GM12892 (cell line): ENCODE results near the gene GCC1.
"Not testable (repeated sequence)": the region's sequence is repeated elsewhere in the genome, so short reads cannot be mapped to it uniquely, and the experiment has no call there.

ENCODE experiments used
- DNase-seq: peaks from one replicate; pipeline ENCODE4 v3.0.0; 2011; ENCODE audit not compliant: insufficient read length
- FAIRE-seq: peaks from 2 replicates; lab custom pipeline; 2011; peaks lifted over from hg19 to GRCh38; lab: Jason Lieb, UNC
- POLR2A ChIP-seq: IDR thresholded peaks from 2 replicates; pipeline ENCODE4 v1.6.1; 2011; ENCODE audit warnings: low read depth, low read length, control low read depth
- POLR2AphosphoS5 ChIP-seq: IDR thresholded peaks from 2 replicates; pipeline ENCODE4 v1.6.1; 2011; ENCODE audit warnings: low read depth, low read length, control low read depth
- TAF1 ChIP-seq: IDR thresholded peaks from 2 replicates; pipeline ENCODE4 v1.6.1; 2011; ENCODE audit warnings: low read depth, mild to moderate bottlenecking, control low read depth, low read length, borderline replicate concordance

The GCC1 gene

DNA sequence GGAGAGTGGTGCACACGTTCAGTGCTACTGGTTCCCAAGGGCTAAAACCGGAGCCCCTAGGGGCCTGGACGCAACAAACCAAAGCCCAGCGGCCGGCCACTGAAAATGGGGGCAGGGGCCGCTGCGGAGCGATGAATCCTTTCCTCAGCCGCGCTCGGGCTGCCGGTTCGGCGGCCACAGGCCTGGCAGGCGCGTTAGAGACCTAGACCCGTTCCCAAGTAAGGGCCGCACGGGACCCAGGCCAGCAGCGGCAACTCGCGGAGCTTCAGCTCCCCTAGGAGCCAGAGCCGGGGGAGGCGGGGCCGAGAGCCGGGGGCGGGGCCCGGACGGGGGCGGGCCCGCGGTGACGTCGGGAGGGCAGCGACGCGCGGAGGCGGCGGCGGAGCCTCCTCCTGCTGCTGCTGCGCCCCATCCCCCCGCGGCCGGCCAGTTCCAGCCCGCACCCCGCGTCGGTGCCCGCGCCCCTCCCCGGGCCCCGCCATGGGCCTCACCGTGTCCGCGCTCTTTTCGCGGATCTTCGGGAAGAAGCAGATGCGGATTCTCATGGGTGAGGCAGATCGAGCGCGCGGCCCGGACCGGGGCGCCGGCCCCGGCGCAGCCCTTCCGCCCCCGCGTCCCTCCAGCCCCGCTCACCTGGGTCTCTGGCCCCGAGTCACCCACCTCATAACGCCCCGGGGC lies 2.8 kb upstream of the GCC1 start, which contains the start of gene ARF5:
TSS of gene ARF5 (plus strand) at position 393 of the 678 bp plus-strand sequence. CDS start at position 481, 88 bp downstream.
- peak; percentile 94 for DNase-seq
- TF ChIP-seq POLR2AphosphoS5 (no peak), POLR2A (peak; percentile 67; the same call in 1 of the 2 replicates), TAF1 (peak; percentile 37; the same call in 1 of the 2 replicates)
- FAIRE-seq = peak; percentile 82

DNA sequence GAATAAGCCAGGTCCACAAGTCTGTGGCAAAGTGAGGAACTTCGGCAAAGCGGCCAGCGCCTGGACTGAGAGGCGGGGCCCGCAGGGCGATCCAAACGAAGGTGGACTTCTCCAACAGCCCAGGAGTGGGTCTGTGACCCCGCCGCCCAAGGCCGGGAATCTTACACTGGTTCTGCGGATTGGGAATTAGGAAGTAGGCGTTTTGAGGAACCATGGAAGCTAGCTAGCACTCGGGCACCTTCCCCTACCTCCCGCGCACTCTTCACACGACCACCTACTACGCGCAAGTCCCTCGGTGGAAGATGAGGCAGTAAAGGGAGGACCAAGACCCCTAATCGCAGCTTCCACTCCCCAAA lies 2.2 kb upstream of the GCC1 start:
- TF ChIP-seq POLR2A (no peak), TAF1 (no peak), POLR2AphosphoS5 (no peak)
- no peak for DNase-seq
- FAIRE-seq = no peak

- no peak for TF ChIP-seq POLR2AphosphoS5
- TF ChIP-seq POLR2A = no peak
- no peak for TF ChIP-seq TAF1
- no peak for FAIRE-seq
- DNase-seq = no peak
Measured at GRCh38 chr7:127586346-127586745, 950 bp upstream of the GCC1 start.

- TF ChIP-seq TAF1 = no peak
- TF ChIP-seq POLR2AphosphoS5 = no peak
- no peak for TF ChIP-seq POLR2A
- DNase-seq (no peak), FAIRE-seq (no peak)
Measured at GRCh38 chr7:127584648-127585043, 750 bp downstream of the GCC1 start.

- DNase-seq (no peak), FAIRE-seq (no peak)
- TF ChIP-seq POLR2A (no peak), TAF1 (no peak), POLR2AphosphoS5 (no peak)
Measured at GRCh38 chr7:127582361-127582760, 3.0 kb downstream of the GCC1 start.

DNA sequence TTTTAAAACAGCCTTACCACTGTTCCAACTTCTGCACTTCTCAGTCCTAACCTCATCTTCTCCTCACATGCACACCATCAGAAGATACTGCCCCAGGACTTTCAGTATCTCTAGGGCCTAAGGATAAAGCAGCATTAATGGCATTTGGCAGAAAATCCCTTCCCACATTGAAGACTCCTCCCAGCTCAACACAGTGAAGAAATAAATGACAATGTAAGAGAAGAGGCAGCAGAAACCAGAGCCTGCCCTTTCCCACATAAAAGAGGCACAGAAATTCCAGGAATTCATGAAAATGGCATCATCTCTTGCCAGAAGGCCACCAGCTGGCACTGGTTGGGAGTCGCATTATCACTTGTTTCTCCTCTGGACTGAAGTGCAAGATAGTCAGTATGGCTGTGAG lies 3.7 kb downstream of the GCC1 start:
- TF ChIP-seq POLR2A = no peak
- TF ChIP-seq TAF1 = no peak
- TF ChIP-seq POLR2AphosphoS5 = no peak
- DNase-seq (no peak), FAIRE-seq (no peak)

DNA sequence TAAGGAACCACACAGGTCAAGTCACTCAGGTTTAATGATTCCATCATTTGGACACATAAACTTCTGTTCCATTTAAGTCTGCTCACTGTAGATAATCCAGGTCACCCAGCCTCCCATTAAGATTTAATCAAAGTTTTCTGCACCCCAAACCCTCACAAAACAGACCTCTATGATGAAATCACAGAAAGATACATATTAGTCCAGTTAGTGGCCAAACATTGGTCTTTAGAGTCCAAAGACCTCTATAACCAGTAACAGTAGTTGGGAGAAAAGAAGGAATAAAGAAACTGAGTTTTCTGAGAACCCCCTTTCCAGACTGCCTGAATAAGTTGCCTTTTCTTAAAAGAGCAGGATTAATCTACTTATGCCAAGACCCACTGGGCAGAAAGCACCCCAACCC lies 4.8 kb downstream of the GCC1 start:
- FAIRE-seq = no peak
- no peak for TF ChIP-seq POLR2AphosphoS5
- TF ChIP-seq TAF1 = no peak
- no peak for TF ChIP-seq POLR2A
- no peak for DNase-seq

DNA sequence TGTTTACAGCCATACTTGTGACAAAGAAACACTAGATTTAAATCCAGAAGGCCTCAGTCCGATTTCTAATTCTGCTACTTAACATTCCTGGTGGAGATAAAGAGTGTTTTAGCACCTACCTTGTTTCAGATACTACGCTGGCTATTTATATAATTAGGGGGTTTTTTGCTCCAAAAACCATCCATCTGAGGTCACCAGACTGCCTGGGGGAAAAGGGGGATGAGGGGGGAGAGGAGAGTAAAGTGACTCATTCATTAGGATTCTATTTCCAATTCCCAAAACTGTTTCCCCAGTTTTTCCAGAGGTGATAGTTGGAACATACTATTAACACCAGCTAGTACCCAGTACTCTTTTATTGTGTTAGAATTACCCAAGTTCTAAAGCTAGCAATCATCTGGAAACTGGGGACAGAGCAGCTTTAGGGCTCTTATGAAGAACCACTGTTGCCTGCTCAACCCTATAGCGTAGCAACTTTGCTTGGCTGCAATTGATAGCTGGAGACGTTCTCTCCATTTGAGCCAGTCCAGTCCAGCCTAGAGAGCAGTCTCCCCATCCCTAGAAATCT lies 6.6 kb downstream of the GCC1 start:
- DNase-seq (no peak), FAIRE-seq (no peak)
- no peak for TF ChIP-seq POLR2AphosphoS5
- no peak for TF ChIP-seq TAF1
- TF ChIP-seq POLR2A = no peak

DNA sequence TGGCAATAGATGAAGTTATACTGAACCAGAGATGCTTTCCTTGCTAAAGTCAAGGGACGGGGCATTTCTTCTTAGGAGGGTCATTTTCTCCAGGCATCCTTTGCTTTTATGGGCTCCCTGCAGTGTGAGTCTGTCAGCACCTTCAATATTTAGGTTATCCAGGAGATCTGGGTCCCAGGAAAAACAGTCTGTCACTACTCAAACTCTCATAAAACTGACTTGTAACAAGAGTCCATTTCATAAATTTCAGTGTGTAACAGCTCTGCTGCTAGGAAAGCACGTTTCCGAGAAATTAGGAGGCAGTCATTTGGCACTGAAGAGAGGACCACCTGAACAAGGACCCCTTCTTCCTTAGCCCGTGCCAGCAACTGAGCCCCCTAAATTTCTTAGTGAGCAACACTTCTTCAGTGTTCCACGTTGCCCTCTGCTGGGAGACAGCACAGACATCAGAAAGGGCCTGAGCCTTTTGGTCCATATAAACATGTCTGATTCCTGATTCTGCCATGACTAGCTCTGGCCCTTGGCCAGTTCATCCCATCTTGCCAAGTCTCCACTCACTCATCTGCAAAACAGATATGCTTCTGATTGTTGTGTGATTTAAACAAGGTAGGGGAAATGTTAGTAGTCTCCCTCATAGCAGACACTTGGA lies 7.2 kb downstream of the GCC1 start:
- TF ChIP-seq POLR2AphosphoS5 = no peak
- TF ChIP-seq POLR2A = no peak
- no peak for TF ChIP-seq TAF1
- FAIRE-seq (no peak), DNase-seq (no peak)

DNA sequence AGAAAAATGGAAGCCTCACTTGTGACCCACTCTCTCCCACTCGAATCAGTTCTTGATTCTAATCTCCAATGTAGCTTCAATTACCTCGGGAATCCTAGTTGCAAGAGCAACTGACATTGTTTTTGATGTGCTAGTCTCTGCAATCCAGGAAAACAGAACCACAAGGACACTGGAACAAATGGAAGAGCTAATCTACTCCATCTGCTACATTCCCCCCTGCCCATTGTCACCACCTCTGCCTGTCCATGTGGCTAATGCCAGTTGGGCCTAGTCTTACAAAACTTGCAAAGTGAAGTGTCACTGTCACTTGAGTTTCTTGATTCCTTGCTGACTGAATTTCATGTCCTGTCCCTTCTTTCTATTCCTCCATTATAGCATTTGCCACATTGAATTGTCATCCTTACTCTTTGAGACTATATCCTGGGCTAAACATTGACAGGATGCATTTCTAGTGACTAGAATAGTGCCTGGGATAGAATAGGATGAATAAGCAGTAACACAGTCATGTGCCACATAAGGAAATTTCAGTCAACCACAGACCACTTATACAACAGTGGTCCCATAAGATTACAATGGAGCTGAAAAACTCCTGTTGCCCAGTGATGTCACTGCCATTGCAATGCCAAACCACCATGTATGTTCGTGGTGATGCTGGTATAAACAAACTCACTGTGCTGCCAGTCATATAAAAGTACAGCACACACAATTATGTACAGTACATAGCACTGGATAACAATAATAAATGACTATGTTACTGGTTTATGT lies 13.5 kb downstream of the GCC1 start:
- TF ChIP-seq TAF1 = no peak
- no peak for FAIRE-seq

GRCh38 chr7:127568034-127568433 lies 17.4 kb downstream of the GCC1 start:
- not testable (repeated sequence) for FAIRE-seq, DNase-seq

More for the DNA sequence above, 13.5 kb downstream of the GCC1 start:
- DNase-seq = no peak
